Adrenal gland (tissue), 12 donors: ENCODE results near the gene FGD3. TPM values are rescaled to one million over a fixed set of nuclear protein-coding genes. Genes with fewer than 3 reads are reported as not detected.

ENCODE experiments used
- DNase-seq, 7 donors: peaks; one replicate each; pipeline ENCODE4 v3.0.0-alpha.2; 2019 to 2020
- H3K27ac ChIP-seq, 5 donors: fragments of 200-600 bp; sonication (generic) in 4 of 5; 1 replicate in 3 of 5; 2 replicates in 2 of 5; pipeline versions ENCODE4 v1.5.1 to v1.8.0; 2016 to 2020; ENCODE audit warnings: mild to moderate bottlenecking in 1 of 5
- H3K27me3 ChIP-seq: fragments of 200-600 bp; 2 replicates; pipeline ENCODE4 v1.8.0; 2021
- H3K36me3 ChIP-seq, 2 donors: fragments of 200-600 bp; replicated peaks in 1 of 2; 1 replicate in 1 of 2; 2 replicates in 1 of 2; pipeline versions ENCODE4 v1.5.1 to v1.8.0; 2018 to 2022
- H3K4me1 ChIP-seq, 2 donors: fragments of 200-600 bp; replicated peaks in 1 of 2; 1 replicate in 1 of 2; 2 replicates in 1 of 2; pipeline versions ENCODE4 v1.5.1 to v1.8.0; 2018 to 2021
- H3K4me3 ChIP-seq, 4 donors: fragments of 200-600 bp; sonication (generic) in 3 of 4; one replicate each; pipeline ENCODE4 v1.5.1; 2016 to 2018
- H3K9me3 ChIP-seq, 3 donors: fragments of 200-600 bp; sonication (generic) in 1 of 3; replicated peaks in 1 of 3; 1 replicate in 2 of 3; 2 replicates in 1 of 3; pipeline versions ENCODE4 v1.5.1 to v1.8.0; 2016 to 2021
- CTCF ChIP-seq, 6 experiments: fragments of 450-650 bp in 4 of 6; fragments of 200-600 bp in 2 of 6; sonication (generic) in 1 of 6; IDR thresholded peaks; 1 replicate in 5 of 6; 2 replicates in 1 of 6; pipeline versions ENCODE4 v1.5.1 to v1.8.0; 2016 to 2021; ENCODE audit warnings: antibody characterized with exemption in 6 of 6, mild to moderate bottlenecking in 2 of 6, moderate library complexity in 1 of 6
- POLR2A ChIP-seq, 2 donors: fragments of 450-650 bp; IDR thresholded peaks; one replicate each; pipeline ENCODE4 v1.6.1; 2017; ENCODE audit warnings: antibody characterized with exemption in 2 of 2, mild to moderate bottlenecking in 2 of 2, moderate library complexity in 1 of 2
- WGBS, 4 donors: extraction: QIAGEN DNeasy Blood & Tissue Kit in 2 of 4; methylation state at CpG; one replicate each; pipeline versions ENCODE4 v1.1.5 to v1.1.7; 2013 to 2017; 5-methylcytosine and 5-hydroxymethylcytosine counted together
- intact Hi-C, 2 donors: fragments of 100-400 bp; cut with DNase I; formaldehyde crosslinking; loops; one replicate each; pipeline versions ENCODE4 v1.14.1 to v1.15.0; 2022 to 2023
- polyA plus RNA-seq, 3 donors: library from polyadenylated mRNA; stranded (reverse); fragments of 200-250 nt in 2 of 3; fragments of 350-450 nt in 1 of 3; fragmentation: Illumina TruSeq in 1 of 3; extraction: RNeasy Lipid Tissue Mini Kit (QIAGEN cat#74804) in 1 of 3; gene quantifications; one replicate each; pipeline ENCODE4 v1.2.3, GENCODE V29; 2013 to 2014
- total RNA-seq, 9 donors: library from RNA; depleted of rRNA in 4 of 9; stranded (reverse); fragments of >200 nt in 4 of 9; fragments of 120-200 nt in 1 of 9; fragmentation: NEBNext Ultra II Directional in 1 of 9; extraction: Animal tissue kit (Norgen Biotek cat#: 25700) in 1 of 9; gene quantifications; one replicate each; pipeline versions ENCODE4 v1.1.0 to v1.2.4, GENCODE V29; 2013 to 2023
- donor health status: healthy with polysubstance abuse.
- donor health status: Bipolar disorder and iron deficiency.
- donor health status: DM: yes; HTN: yes; CAD: no.
- donor health status: DM: no; HTN: no; CAD: no.
- donor health status: DM: no; HTN: no; CAD: no.
- donor health status: DM: yes; HTN: yes; CAD: no.

Gene FGD3
- total and polyA plus RNA-seq, 12 donors = 0.89 to 7.6 (median 5.6) TPM

DNA sequence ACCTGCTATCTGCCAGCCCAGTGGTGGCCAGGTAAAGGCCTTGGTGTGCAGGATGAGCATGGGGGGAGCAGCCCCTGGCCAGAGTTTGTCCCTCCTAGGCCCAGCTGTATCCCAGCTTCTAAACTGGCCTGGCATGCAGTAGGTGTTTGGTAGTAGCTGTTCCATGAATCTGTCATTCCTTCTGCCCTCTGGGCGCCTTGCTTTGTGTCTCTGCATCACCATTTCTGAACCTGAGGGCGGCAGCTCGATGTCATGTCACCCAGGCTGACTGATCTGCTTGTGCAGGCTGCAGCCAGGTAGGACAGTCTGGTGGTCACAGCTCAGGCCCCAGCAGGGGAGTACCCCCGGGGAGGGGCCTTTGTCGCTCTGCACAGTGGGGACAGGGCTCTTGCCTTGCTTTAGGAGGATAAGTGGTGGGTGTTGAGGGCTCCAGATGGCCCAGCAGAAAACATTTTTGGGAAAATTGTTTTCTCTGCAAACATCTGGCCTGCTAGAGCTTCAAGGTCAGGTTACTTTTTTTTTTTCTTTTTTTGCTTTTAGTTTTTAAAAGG is 106.5 kb downstream of the FGD3 start:
- WGBS, 4 donors = 88 to 93% (median 92%) methylated on average over 5 of the region's 5 CpGs

DNA sequence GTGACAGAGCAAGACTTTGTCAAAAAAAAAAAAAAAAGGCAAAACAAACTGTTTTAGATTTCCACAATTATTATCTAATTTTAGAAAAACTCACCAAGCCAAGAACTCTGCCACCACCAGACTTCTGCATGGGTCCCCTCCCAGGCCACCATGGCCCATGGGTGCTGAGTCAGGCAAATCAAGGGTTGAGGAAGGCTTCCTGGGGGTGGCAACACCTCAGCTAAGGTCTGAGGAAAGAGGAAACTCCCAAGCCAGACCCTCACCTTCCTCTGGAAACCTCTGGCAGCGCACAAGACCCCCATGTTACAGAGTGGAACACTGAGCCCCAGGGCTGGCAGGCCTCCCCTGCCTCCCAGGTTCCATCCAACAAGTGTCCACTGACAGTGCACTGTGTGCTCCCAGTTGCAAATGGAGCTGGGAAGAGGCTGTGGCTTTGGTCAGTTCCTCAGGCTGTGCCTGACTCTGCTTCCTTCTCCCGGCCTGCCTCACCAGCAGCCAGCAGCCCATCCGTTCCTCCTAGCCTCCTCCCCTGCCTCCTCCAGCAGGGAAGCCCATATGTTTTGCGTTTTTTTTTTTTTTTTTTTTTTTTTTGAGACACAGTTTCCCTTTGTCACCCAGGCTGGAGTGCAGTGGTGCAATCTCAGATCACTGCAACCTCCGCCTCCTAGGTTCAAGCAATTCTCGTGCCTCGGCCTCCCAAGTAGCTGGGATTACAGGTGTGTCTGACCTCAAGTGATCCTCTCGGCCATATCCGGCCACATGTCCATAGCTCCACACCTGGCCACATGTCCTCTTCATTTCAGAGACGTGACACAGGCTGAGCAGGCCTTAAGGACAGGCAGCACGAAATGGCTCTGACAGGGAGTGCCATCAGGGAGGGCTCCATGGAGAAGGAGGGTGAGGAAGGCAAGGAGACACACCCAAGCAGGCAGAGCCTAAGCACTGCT is 107.7 kb downstream of the FGD3 start:
- Histone ChIP-seq H3K4me1 (peaks cover 8 to 19% of the 10 kb centered on the region in 2 donors), H3K4me3 (no peak overlapping the region), H3K27me3 (no peaks in the 10 kb centered on the region), H3K9me3 (no peaks in the 10 kb centered on the region), H3K27ac (no peak overlapping the region), H3K36me3 (no peaks in the 10 kb centered on the region)
- TF ChIP-seq POLR2A (IDR thresholded peaks at IDR 0.05) (no peak), CTCF (IDR thresholded peaks at IDR 0.05) (no peak)
- WGBS, 4 donors = 83 to 90% (median 83%) methylated on average over 11 of the region's 11 CpGs
- intact Hi-C loops = no loop called here
- no peak for DNase-seq

More for the DNA sequence above, 106.5 kb downstream of the FGD3 start:
- intact Hi-C loops = no loop called here
- H3K9me3 ChIP-seq = no peaks in the 10 kb centered on the region
- H3K4me1 ChIP-seq = peaks cover 5 to 14% of the 10 kb centered on the region in 2 donors
- no peaks in the 10 kb centered on the region for H3K27me3 ChIP-seq
- no peak for TF ChIP-seq CTCF (IDR thresholded peaks at IDR 0.05)
- no peak for TF ChIP-seq POLR2A (IDR thresholded peaks at IDR 0.05)
- no peak for DNase-seq
- no peak overlapping the region for H3K4me3 ChIP-seq
- H3K36me3 ChIP-seq = no peaks in the 10 kb centered on the region
- H3K27ac ChIP-seq = no peak overlapping the region

GRCh38 chr9:93057042-93057702 is 109.8 kb downstream of the FGD3 start:
- no peaks in the 10 kb centered on the region for H3K27me3 ChIP-seq
- H3K4me3 ChIP-seq = no peak overlapping the region
- TF ChIP-seq POLR2A (IDR thresholded peaks at IDR 0.05) = no peak
- TF ChIP-seq CTCF (IDR thresholded peaks at IDR 0.05) = no peak
- H3K36me3 ChIP-seq = no peaks in the 10 kb centered on the region
- peaks cover 11% of the 10 kb centered on the region in 2 donors for H3K4me1 ChIP-seq
- H3K9me3 ChIP-seq = no peaks in the 10 kb centered on the region
- no peak for DNase-seq
- intact Hi-C loops = no loop called here
- no peak overlapping the region for H3K27ac ChIP-seq
- 84 to 100% (median 90%) methylated on average over 7 to 8 of the region's 8 CpGs for WGBS, 4 donors

DNA sequence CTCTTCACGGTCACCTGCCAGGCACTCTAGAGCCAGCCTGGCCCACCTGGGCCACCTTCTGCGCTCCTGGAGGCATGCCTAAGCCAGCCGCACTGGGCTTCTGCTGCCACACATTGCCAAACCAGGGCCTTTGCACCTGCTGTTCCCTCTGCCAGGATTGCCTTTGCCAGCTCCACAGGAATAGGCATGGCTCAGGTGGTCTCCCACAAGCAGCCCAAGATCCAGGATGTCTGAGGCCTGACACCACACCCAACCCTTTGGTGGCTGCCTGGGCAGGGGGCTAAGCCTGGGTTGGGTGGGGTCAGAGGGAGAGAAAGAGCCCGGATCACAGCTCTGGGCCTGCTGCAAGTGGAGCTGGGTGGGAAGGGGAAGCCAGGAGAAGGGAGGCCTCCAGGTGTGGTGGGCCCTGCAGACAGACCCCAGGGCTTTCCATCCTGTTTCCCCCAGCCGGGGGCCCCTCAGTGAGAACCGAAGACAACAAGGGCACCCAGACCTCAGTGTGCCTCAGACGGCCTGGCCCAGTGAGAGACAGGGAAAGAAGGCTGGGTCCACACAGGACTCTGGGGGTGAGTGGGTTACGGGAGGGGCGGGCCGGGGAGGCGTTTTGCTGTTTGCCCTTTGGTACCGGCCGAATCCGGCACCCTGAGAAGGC is 110.5 kb downstream of the FGD3 start:
- DNase-seq = no peak
- Histone ChIP-seq H3K27ac (peak overlapping the region in 1 of 5 donors; percentile 43), H3K27me3 (no peaks in the 10 kb centered on the region), H3K9me3 (no peaks in the 10 kb centered on the region), H3K36me3 (no peaks in the 10 kb centered on the region), H3K4me3 (no peak overlapping the region), H3K4me1 (peaks cover 11% of the 10 kb centered on the region in 2 donors)
- WGBS, 4 donors = 54 to 71% (median 71%) methylated on average over 9 to 14 of the region's 14 CpGs
- intact Hi-C loops = no loop called here
- no peak for TF ChIP-seq CTCF (IDR thresholded peaks at IDR 0.05)
- no peak for TF ChIP-seq POLR2A (IDR thresholded peaks at IDR 0.05)
